Measurements from ENCODE around the gene PPFIA2.

GRCh38 chr12:81400024-81400423 lies 359.1 kb downstream of the PPFIA2 start:
- no peak for TF ChIP-seq CTCF (IDR thresholded peaks at IDR 0.05)
- TF ChIP-seq POLR2AphosphoS5 (IDR thresholded peaks at IDR 0.05), result no peak
- no peak for TF ChIP-seq POLR2A (IDR thresholded peaks at IDR 0.05)
